OCI-LY3 (cell line): ENCODE results near the gene NPHP4.

Source experiments
- CTCF ChIP-seq: fragments of 200-600, 300-600 bp; sonication (generic); IDR thresholded peaks from 2 replicates; pipeline ENCODE4 v1.5.1; 2014; ENCODE audit warnings: antibody characterized with exemption, low read length, low read depth
- EZH2phosphoT487 ChIP-seq: fragments of 200-600 bp; shearing (Covaris generic); IDR thresholded peaks from 2 replicates; pipeline ENCODE4 v1.6.1; 2018; ENCODE audit warnings: antibody characterized with exemption, mixed run types, low read depth

GRCh38 chr1:5865056-5865455, 127.2 kb downstream of the NPHP4 start:
- TF ChIP-seq CTCF, result no peak
- TF ChIP-seq EZH2phosphoT487, result no peak
